ENCODE data around the gene USP21.

- TF ChIP-seq CTCF (IDR thresholded peaks at IDR 0.05): no peak
- no peak for TF ChIP-seq POLR2A (IDR thresholded peaks at IDR 0.05)
These were observed 22.9 kb downstream of the USP21 start for GRCh38 chr1:161182214-161182613.
